ENCODE measurements around the gene PRKCA.

- TF ChIP-seq CEBPB (IDR thresholded peaks at IDR 0.05): no peak
- no peak for TF ChIP-seq REST (IDR thresholded peaks at IDR 0.05; ENCODE audit: low read depth)
Observed at GRCh38 chr17:66414561-66415175, 112.3 kb downstream of the PRKCA start.
